Gastrocnemius medialis (tissue), 4 donors: ENCODE measurements around the gene LIPH. TPM values are rescaled to one million over a fixed set of nuclear protein-coding genes. Genes with fewer than 3 reads are reported as not detected.

Experiments used
- ATAC-seq, 2 donors: fragments of 150-250 bp; one replicate each; pipeline ENCODE4 v1.9.1; 2016
- DNase-seq, 2 donors: peaks; one replicate each; pipeline ENCODE4 v3.0.0-alpha.2; 2019
- H3K27ac ChIP-seq, 4 donors: fragments of 200-600 bp; sonication (generic); 1 replicate in 1 of 4; 2 replicates in 3 of 4; pipeline ENCODE4 v1.5.1; 2016 to 2018; ENCODE audit warnings: mild to moderate bottlenecking in 2 of 4, moderate library complexity in 1 of 4
- H3K27me3 ChIP-seq, 3 donors: fragments of 200-600 bp; sonication (generic) in 2 of 3; 1 replicate in 1 of 3; 2 replicates in 2 of 3; pipeline versions ENCODE4 v1.5.1 to v1.6.0; 2016 to 2019; ENCODE audit warnings: mild to moderate bottlenecking in 1 of 3, moderate library complexity in 1 of 3
- H3K36me3 ChIP-seq, 2 donors: fragments of 200-600 bp; sonication (generic) in 1 of 2; one replicate each; pipeline ENCODE4 v1.5.1; 2017 to 2018
- H3K4me1 ChIP-seq, 2 donors: fragments of 200-600 bp; sonication (generic) in 1 of 2; one replicate each; pipeline ENCODE4 v1.5.1; 2016 to 2017; ENCODE audit warnings: mild to moderate bottlenecking in 2 of 2
- H3K4me3 ChIP-seq, 4 donors: fragments of 200-600 bp; sonication (generic) in 3 of 4; 1 replicate in 1 of 4; 2 replicates in 3 of 4; pipeline ENCODE4 v1.5.1; 2016 to 2019; ENCODE audit warnings: mild to moderate bottlenecking in 2 of 4
- H3K9me3 ChIP-seq, 3 donors: fragments of 200-600 bp; sonication (generic) in 2 of 3; 1 replicate in 1 of 3; 2 replicates in 2 of 3; pipeline ENCODE4 v1.5.1; 2016 to 2019
- CTCF ChIP-seq, 5 experiments: fragments of 450-650 bp in 3 of 5; fragments of 200-600 bp in 2 of 5; sonication (generic) in 2 of 5; IDR thresholded peaks in 4 of 5; conservative IDR thresholded peaks in 1 of 5; 1 replicate in 4 of 5; 2 replicates in 1 of 5; pipeline ENCODE4 v1.5.1; 2016 to 2019; ENCODE audit warnings: antibody characterized with exemption in 5 of 5, mild to moderate bottlenecking in 3 of 5, moderate library complexity in 3 of 5
- POLR2A ChIP-seq, 2 donors: fragments of 450-650 bp; IDR thresholded peaks; one replicate each; pipeline ENCODE4 v1.6.1; 2017; ENCODE audit warnings: antibody characterized with exemption in 2 of 2, mild to moderate bottlenecking in 2 of 2, moderate library complexity in 2 of 2
- in situ Hi-C, 4 donors: fragments of 200-750 bp; cut with MboI; loops; one replicate each; pipeline versions ENCODE4 v1.15.0 to v1.8.0; 2017; ENCODE audit warnings: low sequenced_read_pairs in 4 of 4
- intact Hi-C: fragments of 100-400 bp; cut with DNase I; formaldehyde crosslinking; loops from one replicate; pipeline ENCODE4 v1.15.1; 2023; ENCODE audit warnings: low total_unique reads
- total RNA-seq, 4 donors: library from RNA; depleted of rRNA; stranded (reverse); fragments of >200 nt; gene quantifications; one replicate each; pipeline versions ENCODE4 v1.1.0 to v1.2.3, GENCODE V29; 2016

LIPH gene
- total RNA-seq, 4 donors from 2014 or later, result 0.11 to 0.41 TPM; not detected in 2

- no peaks in the 10 kb centered on the region for H3K9me3 ChIP-seq
- H3K36me3 ChIP-seq, result no peaks in the 10 kb centered on the region
- in situ Hi-C loops, result no loop called here
- no peaks in the 10 kb centered on the region for H3K4me1 ChIP-seq
- TF ChIP-seq CTCF (IDR thresholded peaks at IDR 0.05 in 4 of 5, conservative IDR thresholded peaks at IDR 0.05 in 1 of 5) (no peak), POLR2A (IDR thresholded peaks at IDR 0.05) (no peak)
- peaks cover 0 to 5% (median 4%) of the 10 kb centered on the region in 3 donors for H3K27me3 ChIP-seq
- no peak overlapping the region for H3K27ac ChIP-seq
- intact Hi-C loops, result no loop called here
- DNase-seq (no peak), ATAC-seq (no peak)
- H3K4me3 ChIP-seq, result no peak overlapping the region
Observed at GRCh38 chr3:185528532-185528931, 23.9 kb downstream of the LIPH start.

GRCh38 chr3:185527364-185527763 is 25.0 kb downstream of the LIPH start:
- ATAC-seq, result no peak
- TF ChIP-seq CTCF (IDR thresholded peaks at IDR 0.05 in 4 of 5, conservative IDR thresholded peaks at IDR 0.05 in 1 of 5), result no peak
- TF ChIP-seq POLR2A (IDR thresholded peaks at IDR 0.05), result no peak

GRCh38 chr3:185526349-185526951 is 25.9 kb downstream of the LIPH start:
- TF ChIP-seq CTCF (IDR thresholded peaks at IDR 0.05 in 4 of 5, conservative IDR thresholded peaks at IDR 0.05 in 1 of 5) (no peak), POLR2A (IDR thresholded peaks at IDR 0.05) (no peak)
- Histone ChIP-seq H3K27ac (no peak overlapping the region), H3K27me3 (peaks cover 0 to 5% (median 4%) of the 10 kb centered on the region in 3 donors), H3K4me1 (no peaks in the 10 kb centered on the region), H3K36me3 (no peaks in the 10 kb centered on the region), H3K4me3 (no peak overlapping the region), H3K9me3 (no peaks in the 10 kb centered on the region)
- ATAC-seq (no peak), DNase-seq (no peak)
- intact Hi-C loops, result no loop called here
- in situ Hi-C loops, result no loop called here

More at GRCh38 chr3:185527364-185527763, 25.0 kb downstream of the LIPH start:
- H3K4me3 ChIP-seq, result no peak overlapping the region
- intact Hi-C loops, result no loop called here
- H3K9me3 ChIP-seq, result no peaks in the 10 kb centered on the region
- H3K27me3 ChIP-seq, result peaks cover 0 to 5% (median 4%) of the 10 kb centered on the region in 3 donors
- in situ Hi-C loops, result no loop called here
- H3K4me1 ChIP-seq, result no peaks in the 10 kb centered on the region
- no peaks in the 10 kb centered on the region for H3K36me3 ChIP-seq
- no peak overlapping the region for H3K27ac ChIP-seq
- DNase-seq, result no peak

GRCh38 chr3:185521349-185522138 is 30.8 kb downstream of the LIPH start:
- Histone ChIP-seq H3K4me1 (no peaks in the 10 kb centered on the region), H3K27me3 (peaks cover 0 to 5% (median 4%) of the 10 kb centered on the region in 3 donors), H3K9me3 (no peaks in the 10 kb centered on the region), H3K27ac (no peak overlapping the region), H3K4me3 (no peak overlapping the region), H3K36me3 (no peaks in the 10 kb centered on the region)
- intact Hi-C loops (no loop called here), in situ Hi-C loops (no loop called here)
- ATAC-seq, result no peak
- no peak for DNase-seq
- TF ChIP-seq CTCF (IDR thresholded peaks at IDR 0.05 in 4 of 5, conservative IDR thresholded peaks at IDR 0.05 in 1 of 5) (no peak), POLR2A (IDR thresholded peaks at IDR 0.05) (no peak)
